OCI-LY7 (cell line): ENCODE measurements around the gene PEX11G. TPM values are rescaled to one million over a fixed set of nuclear protein-coding genes. Genes with fewer than 3 reads are reported as not detected.

Source experiments
- BruUV-seq: library from RNA; stranded (reverse); fragments of 400-500 nt; replicated peaks from 2 replicates; lab custom pipeline; 2021; lab: Mats Ljungman, UMichigan
- CTCF ChIA-PET: fragments of 300-600 bp; sonication (Branson Sonifier 250); formaldehyde crosslinking; loops from one replicate; lab custom pipeline; 2022; ENCODE audit warnings: antibody characterized with exemption; ENCODE audit not compliant: unreplicated experiment; lab: Charles Lee
- POLR2A ChIA-PET: fragments of 300-600 bp; sonication (Branson Sonifier 250); formaldehyde crosslinking; loops from one replicate; lab custom pipeline; 2022; ENCODE audit warnings: antibody characterized with exemption; lab: Charles Lee
- DNase-seq: peaks from one replicate; pipeline ENCODE4 v3.0.0-alpha.2; 2015; ENCODE audit warnings: low spot score
- H2AFZ ChIP-seq: fragments of 200-600 bp; sonication (generic), shearing (Covaris generic); 2 replicates; pipeline ENCODE4 v1.6.1; 2014; ENCODE audit warnings: mild to moderate bottlenecking, antibody characterized with exemption, low read length, moderate library complexity
- H3K27ac ChIP-seq: fragments of 200-600 bp; sonication (generic); 2 replicates; pipeline ENCODE4 v1.5.1; 2014; ENCODE audit warnings: mixed run types, low read depth, mild to moderate bottlenecking, moderate library complexity, low read length, inconsistent platforms; ENCODE audit not compliant: poor library complexity, severe bottlenecking
- H3K36me3 ChIP-seq: fragments of 200-600 bp; sonication (generic); 2 replicates; pipeline ENCODE4 v1.6.1; 2014; ENCODE audit warnings: mild to moderate bottlenecking, antibody characterized with exemption, low read length, moderate library complexity, mixed read lengths; ENCODE audit not compliant: insufficient read depth
- H3K4me1 ChIP-seq: fragments of 200-600 bp; sonication (generic); 2 replicates; pipeline ENCODE4 v1.5.1; 2014; ENCODE audit warnings: mild to moderate bottlenecking, low read length; ENCODE audit not compliant: insufficient read depth, poor library complexity, severe bottlenecking
- H3K4me2 ChIP-seq: fragments of 200-600 bp; sonication (generic); 2 replicates; pipeline ENCODE4 v1.6.1; 2014; ENCODE audit warnings: mild to moderate bottlenecking, low read length
- H3K4me3 ChIP-seq: fragments of 200-600 bp; sonication (generic); 2 replicates; pipeline ENCODE4 v1.5.1; 2014; ENCODE audit warnings: mild to moderate bottlenecking, low read depth, low read length; ENCODE audit not compliant: poor library complexity, severe bottlenecking
- H3K79me2 ChIP-seq: fragments of 200-600 bp; sonication (generic); 2 replicates; pipeline ENCODE4 v1.6.1; 2016; ENCODE audit warnings: low read depth, mild to moderate bottlenecking, low read length, moderate library complexity, mixed read lengths; ENCODE audit not compliant: insufficient read depth
- H3K9me2 ChIP-seq: fragments of 200-600 bp; sonication (generic); 2 replicates; pipeline ENCODE4 v1.6.1; 2016; ENCODE audit warnings: mild to moderate bottlenecking, low read length, mixed read lengths; ENCODE audit not compliant: insufficient read depth
- H3K9me3 ChIP-seq: fragments of 200-600 bp; sonication (generic); 2 replicates; pipeline ENCODE4 v1.6.1; 2014; ENCODE audit warnings: mild to moderate bottlenecking, mixed run types, low read length, mixed read lengths
- H4K20me1 ChIP-seq: fragments of 200-600 bp; sonication (generic); 2 replicates; pipeline ENCODE4 v1.6.1; 2014; ENCODE audit warnings: mild to moderate bottlenecking, antibody characterized with exemption, low read length, moderate library complexity, mixed read lengths; ENCODE audit not compliant: insufficient read depth
- EZH2phosphoT487 ChIP-seq: fragments of 200-600 bp; sonication (generic); IDR thresholded peaks from 2 replicates; pipeline ENCODE4 v1.6.1; 2018; ENCODE audit warnings: low read depth, borderline replicate concordance, mild to moderate bottlenecking, mixed run types, antibody characterized with exemption, low read length, moderate library complexity, mixed read lengths
- intact Hi-C: fragments of 100-400 bp; cut with micrococcal nuclease; formaldehyde crosslinking; loops from one replicate; pipeline ENCODE4 v1.10.0; 2022; ENCODE audit not compliant: unreplicated experiment
- total RNA-seq, 2 experiments: library from RNA; depleted of rRNA in 1 of 2; stranded (reverse); fragments of >200 nt in 1 of 2; shearing (Covaris generic) in 1 of 2; gene quantifications; 2 replicates each; pipeline ENCODE4 v1.2.3, GENCODE V29; 2014 to 2022
- TF ChIP-seq, protein P1 (sequence below): fragments of 200-600 bp; sonication (generic); conservative IDR thresholded peaks from 2 replicates; pipeline ENCODE4 v1.5.1; 2014; ENCODE audit warnings: mild to moderate bottlenecking, antibody characterized with exemption, low read length, moderate library complexity, mixed read lengths

PEX11G gene
- total RNA-seq, 2 experiments from 2014 or later = not detected

GRCh38 chr19:7533925-7534480, 45.2 kb upstream of the PEX11G start:
- ChIA-PET CTCF (interaction anchor here (0.6 kb wide), 1 partner anchor 803 kb away, joined by 3 read pairs; no protein-coding TSS in a partner anchor), POLR2A (interaction anchor here (0.7 kb wide), 1 partner anchor 184 kb away, joined by 3 read pairs; no protein-coding TSS in a partner anchor)
- Histone ChIP-seq H4K20me1 (no peaks in the 10 kb centered on the region), H3K4me1 (peaks cover 13% of the 10 kb centered on the region), H3K79me2 (no peaks in the 10 kb centered on the region), H3K27ac (peak overlapping the region; percentile 8), H3K9me3 (no peaks in the 10 kb centered on the region), H3K9me2 (no peaks in the 10 kb centered on the region), H2AFZ (peak overlapping the region; percentile 69), H3K36me3 (peaks cover 18% of the 10 kb centered on the region), H3K4me3 (peak overlapping the region; percentile 93), H3K4me2 (peak overlapping the region; percentile 89)
- intact Hi-C loops = loop anchor here (2.0 to 10.0 kb wide), 2 partner anchors 61 to 189 kb away; partner anchors contain the start of gene ARHGEF18
- BruUV-seq = no TSS peak
- TF ChIP-seq, protein P1, sequence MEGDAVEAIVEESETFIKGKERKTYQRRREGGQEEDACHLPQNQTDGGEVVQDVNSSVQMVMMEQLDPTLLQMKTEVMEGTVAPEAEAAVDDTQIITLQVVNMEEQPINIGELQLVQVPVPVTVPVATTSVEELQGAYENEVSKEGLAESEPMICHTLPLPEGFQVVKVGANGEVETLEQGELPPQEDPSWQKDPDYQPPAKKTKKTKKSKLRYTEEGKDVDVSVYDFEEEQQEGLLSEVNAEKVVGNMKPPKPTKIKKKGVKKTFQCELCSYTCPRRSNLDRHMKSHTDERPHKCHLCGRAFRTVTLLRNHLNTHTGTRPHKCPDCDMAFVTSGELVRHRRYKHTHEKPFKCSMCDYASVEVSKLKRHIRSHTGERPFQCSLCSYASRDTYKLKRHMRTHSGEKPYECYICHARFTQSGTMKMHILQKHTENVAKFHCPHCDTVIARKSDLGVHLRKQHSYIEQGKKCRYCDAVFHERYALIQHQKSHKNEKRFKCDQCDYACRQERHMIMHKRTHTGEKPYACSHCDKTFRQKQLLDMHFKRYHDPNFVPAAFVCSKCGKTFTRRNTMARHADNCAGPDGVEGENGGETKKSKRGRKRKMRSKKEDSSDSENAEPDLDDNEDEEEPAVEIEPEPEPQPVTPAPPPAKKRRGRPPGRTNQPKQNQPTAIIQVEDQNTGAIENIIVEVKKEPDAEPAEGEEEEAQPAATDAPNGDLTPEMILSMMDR = no peak
- no peak for TF ChIP-seq EZH2phosphoT487
- peak; percentile 88 for DNase-seq

DNA sequence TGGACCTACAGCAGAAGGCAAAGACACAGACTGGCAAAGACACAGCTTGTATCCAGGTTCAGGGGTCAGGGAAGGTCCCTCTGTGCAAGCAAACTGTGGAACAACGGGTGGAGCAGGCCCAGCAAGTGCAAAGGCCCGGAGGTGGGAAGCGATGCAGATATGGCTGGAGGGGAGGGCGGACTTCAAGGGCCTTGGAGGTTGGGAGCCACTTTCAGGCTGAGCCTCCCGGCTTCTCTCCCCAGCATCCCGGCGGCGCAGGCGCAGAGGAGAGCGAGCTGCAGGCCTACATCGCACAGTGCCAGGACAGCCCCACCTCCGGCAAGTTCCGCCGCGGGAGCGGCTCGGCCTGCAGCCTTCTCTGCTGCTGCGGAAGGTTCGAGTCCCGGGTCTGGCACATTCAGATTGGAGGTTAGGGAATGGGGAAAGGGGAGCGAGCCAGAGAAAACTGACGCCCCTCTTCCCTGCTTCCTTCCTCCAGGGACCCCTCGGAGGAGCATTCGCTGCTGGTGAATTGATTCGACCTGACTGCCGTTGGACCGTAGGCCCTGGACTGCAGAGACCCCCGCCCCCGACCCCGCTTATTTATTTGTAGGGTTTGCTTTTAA, 44.5 kb upstream of the PEX11G start:
- no TSS peak for BruUV-seq

More for the DNA sequence above, 44.5 kb upstream of the PEX11G start:
- Histone ChIP-seq H3K27ac (no peak overlapping the region), H3K36me3 (peaks cover 12% of the 10 kb centered on the region), H3K4me1 (peaks cover 13% of the 10 kb centered on the region), H2AFZ (peak overlapping the region; percentile 69), H3K4me2 (peak overlapping the region; percentile 89), H3K79me2 (no peaks in the 10 kb centered on the region), H4K20me1 (no peaks in the 10 kb centered on the region), H3K9me2 (no peaks in the 10 kb centered on the region), H3K4me3 (peak overlapping the region; percentile 93), H3K9me3 (no peaks in the 10 kb centered on the region)
- CTCF ChIA-PET = interaction anchor here (0.6 kb wide), 1 partner anchor 803 kb away, joined by 3 read pairs; no protein-coding TSS in a partner anchor
- DNase-seq = no peak
- TF ChIP-seq, protein P1 = no peak
- no peak for TF ChIP-seq EZH2phosphoT487
- intact Hi-C loops = loop anchor here (10.0 kb wide), 1 partner anchor 189 kb away; the partner anchor contains the start of gene ARHGEF18
- POLR2A ChIA-PET = interaction anchor here (1.5 kb wide), 1 partner anchor 11 kb away, joined by 4 read pairs; the partner anchor contains the start of gene MCOLN1
